Epithelial cell of esophagus (primary cell): ENCODE measurements around the gene CNIH1.

Experiments used
- DNase-seq: peaks from one replicate; pipeline ENCODE4 v3.0.0; 2010; ENCODE audit warnings: low read depth
- H3K4me3 ChIP-seq: 2 replicates; pipeline ENCODE4 v1.5.1; 2011; ENCODE audit warnings: mild to moderate bottlenecking, low read length, control low read depth
- TF ChIP-seq, protein P1 (sequence below): IDR thresholded peaks from 2 replicates; pipeline ENCODE4 v1.5.1; 2011; ENCODE audit warnings: low read depth, mild to moderate bottlenecking, low read length, control low read depth, inconsistent platforms; ENCODE audit not compliant: insufficient read depth; ENCODE audit errors: missing control alignments

CNIH1 gene

GRCh38 chr14:54478636-54479215 is 37.6 kb upstream of the CNIH1 start:
- TF ChIP-seq, protein P1, sequence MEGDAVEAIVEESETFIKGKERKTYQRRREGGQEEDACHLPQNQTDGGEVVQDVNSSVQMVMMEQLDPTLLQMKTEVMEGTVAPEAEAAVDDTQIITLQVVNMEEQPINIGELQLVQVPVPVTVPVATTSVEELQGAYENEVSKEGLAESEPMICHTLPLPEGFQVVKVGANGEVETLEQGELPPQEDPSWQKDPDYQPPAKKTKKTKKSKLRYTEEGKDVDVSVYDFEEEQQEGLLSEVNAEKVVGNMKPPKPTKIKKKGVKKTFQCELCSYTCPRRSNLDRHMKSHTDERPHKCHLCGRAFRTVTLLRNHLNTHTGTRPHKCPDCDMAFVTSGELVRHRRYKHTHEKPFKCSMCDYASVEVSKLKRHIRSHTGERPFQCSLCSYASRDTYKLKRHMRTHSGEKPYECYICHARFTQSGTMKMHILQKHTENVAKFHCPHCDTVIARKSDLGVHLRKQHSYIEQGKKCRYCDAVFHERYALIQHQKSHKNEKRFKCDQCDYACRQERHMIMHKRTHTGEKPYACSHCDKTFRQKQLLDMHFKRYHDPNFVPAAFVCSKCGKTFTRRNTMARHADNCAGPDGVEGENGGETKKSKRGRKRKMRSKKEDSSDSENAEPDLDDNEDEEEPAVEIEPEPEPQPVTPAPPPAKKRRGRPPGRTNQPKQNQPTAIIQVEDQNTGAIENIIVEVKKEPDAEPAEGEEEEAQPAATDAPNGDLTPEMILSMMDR: no peak
- no peak for DNase-seq
- H3K4me3 ChIP-seq: no peak overlapping the region

GRCh38 chr14:54475911-54476310 is 34.7 kb upstream of the CNIH1 start:
- no peak for DNase-seq
- no peak overlapping the region for H3K4me3 ChIP-seq
- TF ChIP-seq, protein P1: no peak

DNA sequence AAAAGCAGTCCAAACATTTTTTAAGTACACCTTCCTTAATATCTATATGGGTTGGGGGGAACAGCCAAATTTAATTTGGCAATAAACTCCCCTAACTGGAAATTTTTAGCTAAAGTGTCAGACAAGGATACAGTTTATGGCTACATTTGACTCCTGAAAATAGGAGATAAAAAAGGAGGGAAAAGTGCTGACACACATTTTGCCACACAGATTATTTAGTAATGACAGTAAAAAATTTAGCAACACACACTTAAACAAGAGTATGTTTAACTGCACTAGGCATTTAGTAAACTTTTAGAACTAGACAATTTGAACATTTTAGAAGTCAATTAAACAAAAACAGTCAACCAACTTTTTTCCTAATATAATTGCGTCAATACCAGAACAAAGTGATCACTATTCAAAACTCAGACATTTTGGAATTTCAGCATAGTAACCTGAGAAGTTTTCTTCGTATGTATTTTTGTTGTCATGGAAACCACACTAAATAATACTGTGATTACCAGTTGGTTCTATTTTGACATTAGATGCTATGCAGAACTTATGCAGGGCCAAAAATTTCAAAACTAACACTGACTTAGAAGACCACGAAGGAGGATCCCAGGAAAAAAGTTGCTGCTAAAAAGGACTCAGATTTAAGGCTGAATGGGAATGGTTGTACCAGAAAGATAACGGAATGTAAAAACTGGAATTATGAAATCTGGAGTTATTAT is 34.2 kb upstream of the CNIH1 start:
- TF ChIP-seq, protein P1: no peak
- H3K4me3 ChIP-seq: no peak overlapping the region
- DNase-seq: no peak

DNA sequence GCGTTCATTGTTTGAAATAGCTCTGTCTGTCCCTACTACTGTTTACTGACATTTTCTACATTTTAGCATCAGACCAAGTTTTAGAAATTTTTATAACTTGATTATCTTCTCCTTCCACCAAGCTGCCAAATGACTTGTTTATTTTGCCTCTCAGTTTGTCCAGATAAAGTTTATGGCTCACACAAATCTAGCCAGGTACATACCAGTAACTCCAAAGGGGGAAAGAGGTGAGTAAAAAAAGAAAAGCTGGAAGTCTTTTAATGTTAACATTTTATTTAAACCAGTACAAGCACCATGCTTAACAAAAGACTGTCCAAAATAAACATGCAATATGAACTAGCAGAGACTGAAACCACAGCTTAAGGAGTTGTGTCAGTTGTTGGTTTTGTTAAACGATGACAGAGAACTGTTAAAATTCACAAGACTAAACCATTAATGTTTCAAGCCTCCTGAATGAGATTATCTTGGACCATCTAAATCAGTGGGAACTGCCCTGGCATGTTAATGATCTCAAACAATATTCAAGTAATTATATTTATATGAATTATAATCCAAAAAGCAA is 33.1 kb upstream of the CNIH1 start:
- TF ChIP-seq, protein P1: no peak
- H3K4me3 ChIP-seq: no peak overlapping the region
- DNase-seq: no peak

- no peak overlapping the region for H3K4me3 ChIP-seq
- TF ChIP-seq, protein P1: no peak
- no peak for DNase-seq
These were observed 31.1 kb upstream of the CNIH1 start for GRCh38 chr14:54472315-54472714.

DNA sequence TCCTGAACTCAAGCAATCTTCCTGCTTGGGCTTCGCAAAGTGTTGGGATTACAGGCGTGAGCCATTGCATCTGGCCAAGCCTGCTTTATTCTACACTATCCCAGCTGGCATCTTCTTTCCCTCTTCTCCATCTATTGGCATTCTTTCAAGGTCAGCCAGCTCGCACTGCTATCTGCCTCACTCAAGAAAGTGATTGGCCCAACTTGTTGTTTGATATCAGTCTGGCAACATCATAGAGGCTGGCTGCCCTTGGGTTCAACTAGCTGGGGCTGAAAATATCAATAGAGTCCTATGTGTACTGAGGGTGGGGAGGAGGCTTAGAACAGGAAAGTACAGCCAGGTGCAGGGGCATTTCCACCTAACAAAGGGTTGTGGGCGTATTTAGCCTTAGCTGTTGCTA is 30.5 kb upstream of the CNIH1 start:
- no peak for DNase-seq
- no peak overlapping the region for H3K4me3 ChIP-seq
- TF ChIP-seq, protein P1: no peak

- TF ChIP-seq, protein P1: no peak
- no peak for DNase-seq
- H3K4me3 ChIP-seq: no peak overlapping the region
These were observed 29.5 kb upstream of the CNIH1 start for GRCh38 chr14:54470701-54471100.
